ENCODE results near the gene PTPRCAP. TPM values are rescaled to one million over a fixed set of nuclear protein-coding genes. Genes with fewer than 3 reads are reported as not detected.
A peak's percentile ranks its signal among the peaks of the same experiment; 100 is the strongest.

Gene PTPRCAP
- polyA plus RNA-seq, 1 donor (not counting 4 experiments of a cell fraction or from before 2014, with no cell fraction given), result not detected

DNA sequence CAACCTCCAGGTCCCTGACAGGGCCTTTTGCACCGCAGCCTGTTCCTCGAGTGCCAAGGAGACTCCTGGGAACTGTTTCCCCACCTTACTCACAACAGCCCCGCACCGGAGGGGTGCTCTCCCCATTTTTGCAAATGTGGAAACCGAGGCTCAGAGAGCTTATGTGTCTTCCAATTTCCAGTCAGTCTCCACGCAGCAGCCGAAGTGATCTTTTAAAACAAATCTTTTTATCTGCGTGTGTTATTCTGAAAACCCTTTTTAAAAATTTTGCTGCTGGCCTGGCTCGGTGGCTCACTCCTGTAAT lies 32.0 kb upstream of the PTPRCAP start:
- no peak for TF ChIP-seq EZH2 (IDR thresholded peaks at IDR 0.05; ENCODE audit: low read length)
- TF ChIP-seq, protein P1, sequence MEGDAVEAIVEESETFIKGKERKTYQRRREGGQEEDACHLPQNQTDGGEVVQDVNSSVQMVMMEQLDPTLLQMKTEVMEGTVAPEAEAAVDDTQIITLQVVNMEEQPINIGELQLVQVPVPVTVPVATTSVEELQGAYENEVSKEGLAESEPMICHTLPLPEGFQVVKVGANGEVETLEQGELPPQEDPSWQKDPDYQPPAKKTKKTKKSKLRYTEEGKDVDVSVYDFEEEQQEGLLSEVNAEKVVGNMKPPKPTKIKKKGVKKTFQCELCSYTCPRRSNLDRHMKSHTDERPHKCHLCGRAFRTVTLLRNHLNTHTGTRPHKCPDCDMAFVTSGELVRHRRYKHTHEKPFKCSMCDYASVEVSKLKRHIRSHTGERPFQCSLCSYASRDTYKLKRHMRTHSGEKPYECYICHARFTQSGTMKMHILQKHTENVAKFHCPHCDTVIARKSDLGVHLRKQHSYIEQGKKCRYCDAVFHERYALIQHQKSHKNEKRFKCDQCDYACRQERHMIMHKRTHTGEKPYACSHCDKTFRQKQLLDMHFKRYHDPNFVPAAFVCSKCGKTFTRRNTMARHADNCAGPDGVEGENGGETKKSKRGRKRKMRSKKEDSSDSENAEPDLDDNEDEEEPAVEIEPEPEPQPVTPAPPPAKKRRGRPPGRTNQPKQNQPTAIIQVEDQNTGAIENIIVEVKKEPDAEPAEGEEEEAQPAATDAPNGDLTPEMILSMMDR (optimal IDR thresholded peaks at IDR 0.05 in 1 of 3, IDR thresholded peaks at IDR 0.05 in 1 of 3, conservative IDR thresholded peaks at IDR 0.05 in 1 of 3; ENCODE audit: extremely low read depth in 1 of 3, insufficient read depth in 2 of 3, low read length in 3 of 3), result no peak
- FAIRE-seq (no peak), DNase-seq (ENCODE audit: low read depth, low spot score) (no peak)
- H3K4me3 ChIP-seq (ENCODE audit: control insufficient read depth in 2 of 3, extremely low read depth in 1 of 3, insufficient read depth in 2 of 3, low read depth in 1 of 3, low read length in 3 of 3), result peak overlapping the region; percentile 45 to 74 (median 74)
- peak overlapping the region; percentile 64 for H3K4me2 ChIP-seq (ENCODE audit: control insufficient read depth, extremely low read depth, insufficient read depth, low read depth, low read length)
- H3K36me3 ChIP-seq (ENCODE audit: control insufficient read depth in 2 of 2, extremely low read depth in 1 of 2, insufficient read depth in 2 of 2, low read length in 2 of 2), result peaks cover 0 to 5% of the 10 kb centered on the region in 2 experiments
- no peaks in the 10 kb centered on the region for H3K79me2 ChIP-seq (ENCODE audit: control insufficient read depth, insufficient read depth, low read length)
- dilution Hi-C loops (cut with MboI; ENCODE audit: extremely low pct_ligation_motif_present, low sequenced_read_pairs), result no loop called here
- H3K27me3 ChIP-seq (ENCODE audit: control insufficient read depth, extremely low read depth, insufficient read depth, low read length), result no peaks in the 10 kb centered on the region
- H3K27ac ChIP-seq (ENCODE audit: control insufficient read depth, insufficient read depth, low read length), result peak overlapping the region; percentile 32
- H4K20me1 ChIP-seq (ENCODE audit: control insufficient read depth, extremely low read depth, insufficient read depth, low read length), result no peaks in the 10 kb centered on the region
- H3K9ac ChIP-seq (ENCODE audit: control insufficient read depth, extremely low read depth, insufficient read depth, low read length), result peak overlapping the region; percentile 60
- no peaks in the 10 kb centered on the region for H3K9me3 ChIP-seq (ENCODE audit: control insufficient read depth, low read depth, low read length)
- peak overlapping the region; percentile 17 for H2AFZ ChIP-seq (ENCODE audit: control insufficient read depth, low read length)
- H3K4me1 ChIP-seq (ENCODE audit: control insufficient read depth, extremely low read depth, insufficient read depth, low read length), result peaks cover 13% of the 10 kb centered on the region
- no peaks in the 10 kb centered on the region for H3K9me1 ChIP-seq (ENCODE audit: control insufficient read depth, extremely low read depth, insufficient read depth, low read length)

DNA sequence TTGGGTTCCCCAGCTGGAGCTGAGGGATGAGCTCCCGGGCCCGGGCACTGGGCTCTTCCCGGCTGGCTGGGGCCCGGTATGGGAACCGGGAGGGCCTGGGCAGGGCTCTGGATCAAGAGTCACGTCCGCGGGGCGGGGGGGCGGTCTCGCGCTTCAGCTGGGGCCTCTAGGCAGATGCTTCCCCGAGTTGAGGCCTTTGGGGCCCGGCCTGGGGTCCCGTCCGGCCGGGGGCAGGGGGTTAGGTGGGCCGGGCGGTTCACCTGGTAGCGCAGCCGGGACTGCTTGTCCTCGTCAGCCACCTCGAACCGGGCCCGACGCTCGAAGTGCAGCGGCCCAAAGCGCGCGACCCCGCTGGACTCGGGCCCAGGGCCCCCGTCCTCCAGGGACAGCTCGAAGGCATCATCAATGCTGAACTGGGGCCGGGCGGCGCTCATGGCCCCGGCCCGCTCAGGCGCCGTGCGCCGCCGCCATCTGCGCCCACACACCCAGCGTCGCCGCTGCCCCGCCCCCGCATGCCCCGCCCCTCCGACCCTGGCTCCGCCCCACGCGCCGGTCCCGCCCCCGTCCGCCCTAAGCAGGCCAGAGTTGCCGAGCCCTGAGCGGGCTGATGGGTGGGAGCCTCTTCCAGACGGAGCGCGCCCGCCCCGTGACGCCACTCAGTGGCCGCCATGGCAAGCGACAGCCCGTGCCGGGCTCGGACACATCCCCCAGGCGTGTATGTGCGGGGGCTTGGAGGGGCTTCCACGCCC lies 31.5 kb upstream of the PTPRCAP start, which contains the start of gene TMEM134:
Gene TMEM134 (minus strand): TSS at position 493 of the 749 bp plus-strand sequence. CDS start 59 bp downstream, at position 434.
- no peaks in the 10 kb centered on the region for H3K27me3 ChIP-seq (ENCODE audit: control insufficient read depth, extremely low read depth, insufficient read depth, low read length)
- peak within 1 kb of the TSS; percentile 63 to 74 (median 74) for H3K4me3 ChIP-seq (ENCODE audit: control insufficient read depth in 2 of 3, extremely low read depth in 1 of 3, insufficient read depth in 2 of 3, low read depth in 1 of 3, low read length in 3 of 3)
- H3K4me2 ChIP-seq (ENCODE audit: control insufficient read depth, extremely low read depth, insufficient read depth, low read depth, low read length), result peak within 1 kb of the TSS; percentile 82
- DNase-seq (ENCODE audit: low read depth, low spot score), result no peak
- H3K27ac ChIP-seq (ENCODE audit: control insufficient read depth, insufficient read depth, low read length), result peak within 1 kb of the TSS; percentile 63
- dilution Hi-C loops (cut with MboI; ENCODE audit: extremely low pct_ligation_motif_present, low sequenced_read_pairs), result no loop called here
- FAIRE-seq, result no peak
- no peaks in the 10 kb centered on the region for H3K9me3 ChIP-seq (ENCODE audit: control insufficient read depth, low read depth, low read length)
- peak within 1 kb of the TSS; percentile 68 for H3K9ac ChIP-seq (ENCODE audit: control insufficient read depth, extremely low read depth, insufficient read depth, low read length)
- peaks cover 18% of the 10 kb centered on the region for H3K4me1 ChIP-seq (ENCODE audit: control insufficient read depth, extremely low read depth, insufficient read depth, low read length)
- no peaks in the 10 kb centered on the region for H3K79me2 ChIP-seq (ENCODE audit: control insufficient read depth, insufficient read depth, low read length)
- peaks cover 0 to 5% of the 10 kb centered on the region in 2 experiments for H3K36me3 ChIP-seq (ENCODE audit: control insufficient read depth in 2 of 2, extremely low read depth in 1 of 2, insufficient read depth in 2 of 2, low read length in 2 of 2)
- H4K20me1 ChIP-seq (ENCODE audit: control insufficient read depth, extremely low read depth, insufficient read depth, low read length), result no peaks in the 10 kb centered on the region
- H3K9me1 ChIP-seq (ENCODE audit: control insufficient read depth, extremely low read depth, insufficient read depth, low read length), result no peaks in the 10 kb centered on the region
- TF ChIP-seq, protein P1 (optimal IDR thresholded peaks at IDR 0.05 in 1 of 3, IDR thresholded peaks at IDR 0.05 in 1 of 3, conservative IDR thresholded peaks at IDR 0.05 in 1 of 3; ENCODE audit: extremely low read depth in 1 of 3, insufficient read depth in 2 of 3, low read length in 3 of 3), result peak in 2 of 3 experiments; percentile 57 to 73
- no peak for TF ChIP-seq EZH2 (IDR thresholded peaks at IDR 0.05; ENCODE audit: low read length)
- H2AFZ ChIP-seq (ENCODE audit: control insufficient read depth, low read length), result peak within 1 kb of the TSS; percentile 17

Measured in keratinocyte (primary cell).